ENCODE results near the gene LRP6.

GRCh38 chr12:12294215-12295005 lies 27.6 kb upstream of the LRP6 start:
- no peak for TF ChIP-seq REST (IDR thresholded peaks at IDR 0.05; ENCODE audit: insufficient read depth in 1 of 2, low read depth in 2 of 2, low read length in 1 of 2)
- no peak for TF ChIP-seq CTCF (IDR thresholded peaks at IDR 0.05)
- TF ChIP-seq POLR2AphosphoS5 (IDR thresholded peaks at IDR 0.05; ENCODE audit: low read depth, low read length) = no peak
- no peak for TF ChIP-seq SIN3A (IDR thresholded peaks at IDR 0.05; ENCODE audit: borderline replicate concordance, insufficient read depth, low read depth, low read length)
- no peak for TF ChIP-seq TCF7L2 (IDR thresholded peaks at IDR 0.05; ENCODE audit: low read depth, low read length)

Measured in Panc1 (cell line).